ENCODE measurements around the gene TACO1. TPM values are rescaled to one million over a fixed set of nuclear protein-coding genes. Genes with fewer than 3 reads are reported as not detected.

Gene TACO1
- 10.7 and 13.4 TPM in 2 replicates for total RNA-seq

DNA sequence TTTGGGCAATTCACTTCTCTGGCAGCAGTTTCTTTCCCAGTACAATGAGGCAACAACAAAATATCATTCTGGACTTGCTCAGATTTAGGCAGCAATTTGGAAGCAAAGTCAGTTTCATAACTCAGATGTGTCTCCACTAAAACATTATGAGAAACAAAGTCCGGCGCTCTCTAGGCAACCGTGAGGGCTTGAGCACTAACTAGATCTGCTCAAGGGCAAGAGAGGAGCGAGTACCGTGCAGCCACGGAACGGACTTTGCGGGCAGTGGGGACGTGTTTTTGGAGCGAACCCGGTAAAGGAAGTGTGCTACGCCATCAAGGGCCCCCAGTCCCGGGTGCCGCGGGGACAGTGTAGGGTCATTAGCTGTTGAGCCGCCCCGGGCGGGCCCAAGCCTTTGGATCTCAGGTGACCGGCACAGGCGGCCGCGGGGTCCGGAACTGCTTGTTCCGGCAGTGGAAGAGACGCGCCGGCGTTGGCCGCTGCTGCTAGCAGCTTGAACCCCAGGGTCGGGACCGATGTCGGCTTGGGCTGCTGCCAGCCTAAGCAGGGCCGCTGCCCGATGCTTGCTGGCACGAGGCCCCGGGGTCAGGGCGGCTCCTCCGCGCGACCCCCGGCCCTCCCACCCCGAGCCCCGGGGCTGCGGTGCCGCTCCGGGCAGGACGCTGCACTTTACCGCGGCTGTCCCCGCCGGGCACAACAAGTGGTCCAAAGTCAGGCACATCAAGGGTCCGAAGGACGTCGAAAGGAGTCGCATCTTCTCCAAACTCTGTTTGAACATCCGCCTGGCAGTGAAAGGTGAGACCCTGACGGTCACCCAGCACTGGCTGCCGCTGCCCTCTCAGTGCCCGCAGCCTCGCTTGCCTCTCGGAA, at the start of gene TACO1:
Gene TACO1 (plus strand): TSS at position 327 of the 870 bp plus-strand sequence. CDS start 189 bp downstream, at position 516.

DNA sequence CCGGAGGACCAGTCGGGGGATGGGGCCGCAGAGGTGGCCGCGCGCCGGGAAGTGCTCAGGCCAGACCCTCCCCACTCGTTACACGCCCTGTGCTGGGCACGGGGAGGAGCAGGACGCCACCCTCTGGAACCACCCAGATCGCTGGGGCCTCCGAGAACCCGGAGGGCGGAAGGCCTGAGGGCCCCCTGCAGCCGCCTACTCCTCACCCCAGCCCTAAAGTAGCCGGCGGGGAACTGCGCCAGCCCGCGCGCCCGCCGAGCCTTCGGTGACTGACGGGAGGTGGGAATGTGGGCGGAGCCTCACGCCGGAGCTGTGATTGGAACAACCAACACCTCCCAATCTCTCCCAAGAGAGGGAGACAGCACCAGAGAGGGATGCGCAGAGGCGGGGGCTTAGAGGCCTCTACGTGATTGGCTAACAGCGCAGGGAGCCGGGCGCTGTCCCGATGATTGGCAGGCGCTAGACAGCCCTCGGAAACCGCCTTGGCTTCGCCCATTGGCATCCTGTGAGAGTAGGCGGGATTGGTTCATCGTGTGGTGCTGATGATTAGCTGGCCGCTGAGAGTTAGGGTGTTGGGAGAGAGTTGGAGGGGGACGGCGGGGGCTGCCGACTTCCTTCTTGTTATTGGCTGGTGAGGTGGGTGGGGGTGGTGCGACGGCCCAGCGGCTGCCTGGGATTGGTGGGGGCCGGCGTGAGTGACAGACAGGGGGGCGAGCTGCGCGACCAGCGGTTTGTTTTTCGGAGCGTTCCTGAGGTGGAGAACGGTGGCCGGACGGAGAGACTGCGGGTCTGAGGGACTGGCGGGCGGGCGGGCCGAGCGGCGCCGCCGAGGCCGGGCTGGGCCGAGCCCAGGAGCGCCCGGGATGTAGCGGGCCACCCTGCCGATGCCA, 21.2 kb downstream of the TACO1 start, which contains the start of gene MAP3K3:
Gene MAP3K3 (plus strand): TSS at position 734 of the 890 bp plus-strand sequence. CDS start 343 bp downstream, outside the sequence.

Other genes starting within 250 kb of the TACO1 start
- 21.0 and 26.1 TPM in 2 replicates for gene CYB561, start 154.6 kb upstream of the TACO1 start, total RNA-seq
- gene ACE, start 123.8 kb upstream of the TACO1 start, total RNA-seq = 119 and 130 TPM in 2 replicates
- not detected in 2 replicates for gene KCNH6, start 77.5 kb upstream of the TACO1 start, total RNA-seq
- 23.2 and 24.5 TPM in 2 replicates for gene DCAF7, start 50.4 kb upstream of the TACO1 start, total RNA-seq
- 17.0 and 25.6 TPM in 2 replicates for gene MAP3K3, start 21.5 kb downstream of the TACO1 start, total RNA-seq
- gene LIMD2, start 99.2 kb downstream of the TACO1 start, total RNA-seq = 20.4 and 23.7 TPM in 2 replicates
- gene STRADA, start 140.9 kb downstream of the TACO1 start, total RNA-seq = 12.0 and 14.9 TPM in 2 replicates
- gene CCDC47, start 172.7 kb downstream of the TACO1 start, total RNA-seq = 52.9 and 72.8 TPM in 2 replicates
- 45.7 and 60.6 TPM in 2 replicates for gene DDX42, start 173.3 kb downstream of the TACO1 start, total RNA-seq
- gene PSMC5, start 226.5 kb downstream of the TACO1 start, total RNA-seq = 80.7 and 81.3 TPM in 2 replicates
- gene FTSJ3, start 226.8 kb downstream of the TACO1 start, total RNA-seq = 28.4 and 29.6 TPM in 2 replicates
- 166 and 206 TPM in 2 replicates for gene SMARCD2, start 241.8 kb downstream of the TACO1 start, total RNA-seq

All from cardiac ventricle fibroblast (primary cell).